ENCODE results near the gene CACNA1C. TPM values are rescaled to one million over a fixed set of nuclear protein-coding genes. Genes with fewer than 3 reads are reported as not detected.

The CACNA1C gene
- total RNA-seq, 1 experiment from 2014 or later = 1.1 TPM

GRCh38 chr12:2054091-2055018, 1.6 kb downstream of the CACNA1C start:
- peaks cover 29% of the 10 kb centered on the region for H3K27me3 ChIP-seq (ENCODE audit: insufficient read depth, low read length)
- no peak for DNase-seq

More at GRCh38 chr12:2054091-2055018, 1.6 kb downstream of the CACNA1C start:
- Mint-ChIP-seq H3K27ac (no peak overlapping the region), H3K4me3 (peak overlapping the region; percentile 61 to 89), H3K27me3 (ENCODE audit: low read depth) (peaks cover 62% of the 10 kb centered on the region), H3K9me3 (no peaks in the 10 kb centered on the region; a peak in 1 of 5 replicates), H3K4me1 (peaks cover 37 to 54% of the 10 kb centered on the region in 2 experiments), H3K36me3 (ENCODE audit: insufficient read depth in 1 of 3, low read depth in 3 of 3) (no peaks in the 10 kb centered on the region)
- Histone ChIP-seq H3K4me2 (ENCODE audit: insufficient read depth, insufficient read length, low read length) (peak overlapping the region; percentile 76), H4K5ac (ENCODE audit: insufficient read length, low read depth, low read length) (no peak overlapping the region), H3K9ac (ENCODE audit: extremely low read depth, insufficient read length, low read length) (no peak overlapping the region), H3K79me2 (ENCODE audit: insufficient read depth, low read length) (no peaks in the 10 kb centered on the region), H2AFZ (ENCODE audit: low read length) (no peak overlapping the region), H4K20me1 (ENCODE audit: control insufficient read depth, insufficient read depth, insufficient read length) (no peaks in the 10 kb centered on the region), H2BK20ac (ENCODE audit: low read depth, low read length, poor library complexity, severe bottlenecking) (no peak overlapping the region), H2BK120ac (ENCODE audit: low read depth, low read length, poor library complexity, severe bottlenecking) (no peak overlapping the region), H3K79me1 (ENCODE audit: insufficient read depth, low read depth, low read length, poor library complexity, severe bottlenecking) (no peaks in the 10 kb centered on the region), H2BK12ac (ENCODE audit: insufficient read length, low read depth, low read length) (no peak overlapping the region), H3T11ph (ENCODE audit: low read length) (no peak overlapping the region), H4K91ac (ENCODE audit: insufficient read length, low read depth, low read length) (no peak overlapping the region), H2BK5ac (ENCODE audit: insufficient read length, low read length) (no peak overlapping the region), H3K18ac (ENCODE audit: insufficient read length, low read depth, low read length) (no peak overlapping the region), H3K14ac (ENCODE audit: insufficient read depth, low read length) (no peak overlapping the region; the same call in 1 of the 2 replicates), H4K8ac (replicated peaks; ENCODE audit: insufficient read length, low read depth, low read length) (no peak overlapping the region), H3K4me1 (ENCODE audit: insufficient read depth, low read length) (no peaks in the 10 kb centered on the region; the same call in 1 of the 2 replicates), H3K4ac (ENCODE audit: low read depth, low read length) (no peak overlapping the region), H3K27ac (ENCODE audit: insufficient read length, low read depth, low read length) (no peak overlapping the region), H3K23ac (ENCODE audit: insufficient read length, low read depth, low read length) (no peak overlapping the region), H3K56ac (ENCODE audit: insufficient read length, low read depth, low read length) (no peak overlapping the region), H2AK5ac (ENCODE audit: insufficient read length, low read length) (no peak overlapping the region), H3K23me2 (ENCODE audit: insufficient read length, low read depth, low read length, poor library complexity, severe bottlenecking) (peaks cover 11% of the 10 kb centered on the region), H2BK15ac (ENCODE audit: low read depth, low read length) (no peak overlapping the region), H3K9me3 (ENCODE audit: control insufficient read depth, low read depth, low read length) (no peaks in the 10 kb centered on the region)
- no CpG with 5 or more reads among the region's 40 CpGs for WGBS (ENCODE audit: extremely low coverage, insufficient read length, low lambda C conversion rate)
- TF ChIP-seq CTCF (conservative IDR thresholded peaks at IDR 0.05) = no peak

All from H9 (cell line).